Adrenal gland (tissue), 12 donors: ENCODE results near the gene AGBL3. TPM values are rescaled to one million over a fixed set of nuclear protein-coding genes. Genes with fewer than 3 reads are reported as not detected.
A peak's percentile ranks its signal among the peaks of the same experiment; 100 is the strongest.

Source experiments
- DNase-seq, 7 donors: peaks; one replicate each; pipeline ENCODE4 v3.0.0-alpha.2; 2019 to 2020
- H3K27ac ChIP-seq, 5 donors: fragments of 200-600 bp; sonication (generic) in 4 of 5; 1 replicate in 3 of 5; 2 replicates in 2 of 5; pipeline versions ENCODE4 v1.5.1 to v1.8.0; 2016 to 2020; ENCODE audit warnings: mild to moderate bottlenecking in 1 of 5
- H3K27me3 ChIP-seq: fragments of 200-600 bp; 2 replicates; pipeline ENCODE4 v1.8.0; 2021
- H3K36me3 ChIP-seq, 2 donors: fragments of 200-600 bp; replicated peaks in 1 of 2; 1 replicate in 1 of 2; 2 replicates in 1 of 2; pipeline versions ENCODE4 v1.5.1 to v1.8.0; 2018 to 2022
- H3K4me1 ChIP-seq, 2 donors: fragments of 200-600 bp; replicated peaks in 1 of 2; 1 replicate in 1 of 2; 2 replicates in 1 of 2; pipeline versions ENCODE4 v1.5.1 to v1.8.0; 2018 to 2021
- H3K4me3 ChIP-seq, 4 donors: fragments of 200-600 bp; sonication (generic) in 3 of 4; one replicate each; pipeline ENCODE4 v1.5.1; 2016 to 2018
- H3K9me3 ChIP-seq, 3 donors: fragments of 200-600 bp; sonication (generic) in 1 of 3; replicated peaks in 1 of 3; 1 replicate in 2 of 3; 2 replicates in 1 of 3; pipeline versions ENCODE4 v1.5.1 to v1.8.0; 2016 to 2021
- POLR2A ChIP-seq, 2 donors: fragments of 450-650 bp; IDR thresholded peaks; one replicate each; pipeline ENCODE4 v1.6.1; 2017; ENCODE audit warnings: antibody characterized with exemption in 2 of 2, mild to moderate bottlenecking in 2 of 2, moderate library complexity in 1 of 2
- WGBS, 4 donors: extraction: QIAGEN DNeasy Blood & Tissue Kit in 2 of 4; methylation state at CpG; one replicate each; pipeline versions ENCODE4 v1.1.5 to v1.1.7; 2013 to 2017; 5-methylcytosine and 5-hydroxymethylcytosine counted together
- intact Hi-C, 2 donors: fragments of 100-400 bp; cut with DNase I; formaldehyde crosslinking; loops; one replicate each; pipeline versions ENCODE4 v1.14.1 to v1.15.0; 2022 to 2023
- polyA plus RNA-seq, 3 donors: library from polyadenylated mRNA; stranded (reverse); fragments of 200-250 nt in 2 of 3; fragments of 350-450 nt in 1 of 3; fragmentation: Illumina TruSeq in 1 of 3; extraction: RNeasy Lipid Tissue Mini Kit (QIAGEN cat#74804) in 1 of 3; gene quantifications; one replicate each; pipeline ENCODE4 v1.2.3, GENCODE V29; 2013 to 2014
- total RNA-seq, 9 donors: library from RNA; depleted of rRNA in 4 of 9; stranded (reverse); fragments of >200 nt in 4 of 9; fragments of 120-200 nt in 1 of 9; fragmentation: NEBNext Ultra II Directional in 1 of 9; extraction: Animal tissue kit (Norgen Biotek cat#: 25700) in 1 of 9; gene quantifications; one replicate each; pipeline versions ENCODE4 v1.1.0 to v1.2.4, GENCODE V29; 2013 to 2023
- TF ChIP-seq, protein P1 (sequence below), 6 experiments: fragments of 450-650 bp in 4 of 6; fragments of 200-600 bp in 2 of 6; sonication (generic) in 1 of 6; IDR thresholded peaks; 1 replicate in 5 of 6; 2 replicates in 1 of 6; pipeline versions ENCODE4 v1.5.1 to v1.8.0; 2016 to 2021; ENCODE audit warnings: antibody characterized with exemption in 6 of 6, mild to moderate bottlenecking in 2 of 6, moderate library complexity in 1 of 6
- donor health status: healthy with polysubstance abuse.
- donor health status: Bipolar disorder and iron deficiency.
- donor health status: DM: yes; HTN: yes; CAD: no.
- donor health status: DM: no; HTN: no; CAD: no.
- donor health status: DM: no; HTN: no; CAD: no.
- donor health status: DM: yes; HTN: yes; CAD: no.

AGBL3 gene
- total and polyA plus RNA-seq, 12 donors: 0.28 to 7.3 (median 1.9) TPM

DNA sequence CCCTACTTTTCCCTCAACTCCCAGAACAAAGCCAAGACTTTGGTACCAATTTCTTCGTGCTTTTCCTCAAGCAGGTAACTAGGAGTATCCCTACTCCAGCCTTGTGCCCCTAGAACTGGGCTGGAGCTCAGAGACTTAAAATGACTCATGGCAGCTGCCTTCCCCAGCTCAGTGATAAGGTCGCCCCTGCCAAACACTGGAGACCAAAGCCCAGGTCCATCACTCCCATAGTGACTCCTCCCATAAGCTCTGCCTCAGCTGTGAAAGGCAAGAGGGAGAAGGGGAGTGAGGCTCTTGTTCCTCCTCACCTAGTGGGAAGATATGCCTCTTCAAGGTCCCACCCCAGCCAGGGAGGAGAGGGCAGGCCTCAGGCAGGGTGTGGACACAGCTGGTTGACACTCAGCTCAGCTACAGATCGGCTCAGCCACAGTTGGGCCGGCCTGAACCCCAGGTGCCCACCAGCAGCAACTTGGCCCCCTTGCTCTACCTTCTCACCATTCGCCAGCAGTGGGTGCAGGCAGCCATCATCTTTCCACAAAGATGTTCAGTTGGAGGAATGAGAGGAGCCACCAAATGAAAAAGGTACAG is 198.0 kb downstream of the AGBL3 start:
- no peak overlapping the region for H3K27ac ChIP-seq
- H3K9me3 ChIP-seq: peaks cover 0 to 16% (median 0%) of the 10 kb centered on the region in 3 donors
- WGBS, 4 donors: 79 to 96% (median 94%) methylated on average over 4 to 5 of the region's 5 CpGs
- peaks cover 0 to 3% of the 10 kb centered on the region in 2 donors for H3K4me1 ChIP-seq
- H3K4me3 ChIP-seq: no peak overlapping the region
- DNase-seq: peak in 1 of 7 donors; percentile 39
- no peaks in the 10 kb centered on the region for H3K27me3 ChIP-seq
- peaks cover 0 to 50% of the 10 kb centered on the region in 2 donors for H3K36me3 ChIP-seq
- no peak for TF ChIP-seq POLR2A (IDR thresholded peaks at IDR 0.05)
- TF ChIP-seq, protein P1, sequence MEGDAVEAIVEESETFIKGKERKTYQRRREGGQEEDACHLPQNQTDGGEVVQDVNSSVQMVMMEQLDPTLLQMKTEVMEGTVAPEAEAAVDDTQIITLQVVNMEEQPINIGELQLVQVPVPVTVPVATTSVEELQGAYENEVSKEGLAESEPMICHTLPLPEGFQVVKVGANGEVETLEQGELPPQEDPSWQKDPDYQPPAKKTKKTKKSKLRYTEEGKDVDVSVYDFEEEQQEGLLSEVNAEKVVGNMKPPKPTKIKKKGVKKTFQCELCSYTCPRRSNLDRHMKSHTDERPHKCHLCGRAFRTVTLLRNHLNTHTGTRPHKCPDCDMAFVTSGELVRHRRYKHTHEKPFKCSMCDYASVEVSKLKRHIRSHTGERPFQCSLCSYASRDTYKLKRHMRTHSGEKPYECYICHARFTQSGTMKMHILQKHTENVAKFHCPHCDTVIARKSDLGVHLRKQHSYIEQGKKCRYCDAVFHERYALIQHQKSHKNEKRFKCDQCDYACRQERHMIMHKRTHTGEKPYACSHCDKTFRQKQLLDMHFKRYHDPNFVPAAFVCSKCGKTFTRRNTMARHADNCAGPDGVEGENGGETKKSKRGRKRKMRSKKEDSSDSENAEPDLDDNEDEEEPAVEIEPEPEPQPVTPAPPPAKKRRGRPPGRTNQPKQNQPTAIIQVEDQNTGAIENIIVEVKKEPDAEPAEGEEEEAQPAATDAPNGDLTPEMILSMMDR (IDR thresholded peaks at IDR 0.05): no peak
- intact Hi-C loops: no loop called here

Other genes starting within 250 kb of the AGBL3 start
- gene CALD1, start 206.9 kb upstream of the AGBL3 start, total RNA-seq: 100 to 1,000 TPM in 8 of 9 donors, 10 to 100 TPM in 1; 67.5 to 252 (median 193) TPM
- 100 to 1,000 TPM; 103 to 258 (median 233) TPM for gene CALD1, start 206.9 kb upstream of the AGBL3 start, polyA plus RNA-seq
- 10 to 100 TPM in 8 of 9 donors, 1 to 10 TPM in 1; 9.4 to 62.9 (median 29.5) TPM for gene TMEM140, start 161.6 kb downstream of the AGBL3 start, total RNA-seq
- 10 to 100 TPM; 10.9 to 18.3 (median 14.6) TPM for gene TMEM140, start 161.6 kb downstream of the AGBL3 start, polyA plus RNA-seq
- gene CYREN, start 184.2 kb downstream of the AGBL3 start, total RNA-seq: 10 to 100 TPM; 35.0 to 66.2 (median 51.6) TPM
- 10 to 100 TPM; 33.1 to 45.8 (median 42.3) TPM for gene CYREN, start 184.2 kb downstream of the AGBL3 start, polyA plus RNA-seq
- gene WDR91, start 225.0 kb downstream of the AGBL3 start, total RNA-seq: 10 to 100 TPM in 8 of 9 donors, 1 to 10 TPM in 1; 7.8 to 29.6 (median 14.6) TPM
- 10 to 100 TPM in 2 of 3 donors, 1 to 10 TPM in 1; 6.8 to 20.5 (median 19.1) TPM for gene WDR91, start 225.0 kb downstream of the AGBL3 start, polyA plus RNA-seq
- not detected for gene STRA8, start 247.3 kb downstream of the AGBL3 start, total RNA-seq
- not detected for gene STRA8, start 247.3 kb downstream of the AGBL3 start, polyA plus RNA-seq